ENCODE measurements around the gene LPAR5.

Gene LPAR5

GRCh38 chr12:6618483-6619225, 17.1 kb downstream of the LPAR5 start:
- DNase-seq (ENCODE audit: low read depth) = no peak
- TF ChIP-seq CTCF (IDR thresholded peaks at IDR 0.05; ENCODE audit: low read depth, low read length, missing control alignments) = no peak
- in situ Hi-C loops (cut with HindIII; ENCODE audit: low sequenced_read_pairs) = no loop called here

GRCh38 chr12:6615802-6616201, 20.0 kb downstream of the LPAR5 start:
- in situ Hi-C loops (cut with HindIII; ENCODE audit: low sequenced_read_pairs) = no loop called here
- no peak for TF ChIP-seq CTCF (IDR thresholded peaks at IDR 0.05; ENCODE audit: low read depth, low read length, missing control alignments)
- H3K4me3 ChIP-seq (ENCODE audit: low read depth, low read length) = no peak overlapping the region
- DNase-seq (ENCODE audit: low read depth) = no peak

More at GRCh38 chr12:6618483-6619225, 17.1 kb downstream of the LPAR5 start:
- H3K4me3 ChIP-seq (ENCODE audit: low read depth, low read length) = no peak overlapping the region

GRCh38 chr12:6614513-6615172, 21.1 kb downstream of the LPAR5 start:
- peak; percentile 24 for TF ChIP-seq CTCF (IDR thresholded peaks at IDR 0.05; ENCODE audit: low read depth, low read length, missing control alignments)
- no peak for DNase-seq (ENCODE audit: low read depth)
- in situ Hi-C loops (cut with HindIII; ENCODE audit: low sequenced_read_pairs) = no loop called here
- H3K4me3 ChIP-seq (ENCODE audit: low read depth, low read length) = no peak overlapping the region

GRCh38 chr12:6613776-6614512, 21.8 kb downstream of the LPAR5 start:
- no peak overlapping the region for H3K4me3 ChIP-seq (ENCODE audit: low read depth, low read length)
- DNase-seq (ENCODE audit: low read depth) = peak; percentile 89
- in situ Hi-C loops (cut with HindIII; ENCODE audit: low sequenced_read_pairs) = no loop called here
- TF ChIP-seq CTCF (IDR thresholded peaks at IDR 0.05; ENCODE audit: low read depth, low read length, missing control alignments) = peak; percentile 10

GRCh38 chr12:6613015-6613775, 22.6 kb downstream of the LPAR5 start:
- in situ Hi-C loops (cut with HindIII; ENCODE audit: low sequenced_read_pairs) = no loop called here
- DNase-seq (ENCODE audit: low read depth) = no peak
- no peak overlapping the region for H3K4me3 ChIP-seq (ENCODE audit: low read depth, low read length)
- TF ChIP-seq CTCF (IDR thresholded peaks at IDR 0.05; ENCODE audit: low read depth, low read length, missing control alignments) = no peak

GRCh38 chr12:6612652-6613014, 23.1 kb downstream of the LPAR5 start:
- no peak for TF ChIP-seq CTCF (IDR thresholded peaks at IDR 0.05; ENCODE audit: low read depth, low read length, missing control alignments)
- no peak for DNase-seq (ENCODE audit: low read depth)
- H3K4me3 ChIP-seq (ENCODE audit: low read depth, low read length) = no peak overlapping the region
- in situ Hi-C loops (cut with HindIII; ENCODE audit: low sequenced_read_pairs) = no loop called here
